GM21447 (cell line): Measurements from ENCODE around the gene TACR2.

Source experiments
- ATAC-seq: cut with Tn5 transposase; IDR thresholded peaks from one replicate; pipeline ENCODE4 v1.9.1; 2021; ENCODE audit not compliant: unreplicated experiment

TACR2 gene

GRCh38 chr10:69416695-69417094, at the start of gene TACR2:
TACR2 (minus strand) TSS chr10:69416918; CDS start chr10:69416323, 595 bp downstream.
- no peak for ATAC-seq

- ATAC-seq = no peak
These were observed 49.4 kb upstream of the TACR2 start for GRCh38 chr10:69466158-69466490.

- ATAC-seq = no peak
These were observed 48.9 kb upstream of the TACR2 start for GRCh38 chr10:69465457-69466157.

GRCh38 chr10:69464801-69465401, 48.2 kb upstream of the TACR2 start:
- no peak for ATAC-seq

GRCh38 chr10:69464401-69464800, 47.7 kb upstream of the TACR2 start:
- no peak for ATAC-seq

- ATAC-seq = no peak
These were observed 47.2 kb upstream of the TACR2 start for GRCh38 chr10:69463886-69464285.

- no peak for ATAC-seq
These were observed 44.7 kb upstream of the TACR2 start for GRCh38 chr10:69461243-69462025.

- ATAC-seq = no peak
These were observed 44.0 kb upstream of the TACR2 start for GRCh38 chr10:69460576-69461242.

GRCh38 chr10:69459893-69460575, 43.3 kb upstream of the TACR2 start:
- no peak for ATAC-seq

GRCh38 chr10:69459101-69459790, 42.5 kb upstream of the TACR2 start:
- no peak for ATAC-seq

GRCh38 chr10:69458430-69459100, 41.8 kb upstream of the TACR2 start:
- no peak for ATAC-seq

GRCh38 chr10:69457771-69458237, 41.1 kb upstream of the TACR2 start:
- ATAC-seq = no peak

GRCh38 chr10:69456880-69457693, 40.4 kb upstream of the TACR2 start:
- no peak for ATAC-seq

GRCh38 chr10:69455006-69455763, 38.5 kb upstream of the TACR2 start:
- no peak for ATAC-seq

- no peak for ATAC-seq
These were observed 37.1 kb upstream of the TACR2 start for GRCh38 chr10:69453795-69454194.

- no peak for ATAC-seq
These were observed 36.1 kb upstream of the TACR2 start for GRCh38 chr10:69452676-69453415.

- no peak for ATAC-seq
These were observed 35.1 kb upstream of the TACR2 start for GRCh38 chr10:69451784-69452251.
